Esophagus muscularis mucosa (tissue), 4 donors: ENCODE measurements around the gene OSBPL2. TPM values are rescaled to one million over a fixed set of nuclear protein-coding genes. Genes with fewer than 3 reads are reported as not detected.

Source experiments
- DNase-seq: peaks from one replicate; pipeline ENCODE4 v3.0.0-alpha.2; 2017; ENCODE audit errors: extremely low spot score
- H3K27ac ChIP-seq, 4 donors: fragments of 200-600 bp; sonication (generic); replicated peaks in 1 of 4; 1 replicate in 3 of 4; 2 replicates in 1 of 4; pipeline ENCODE4 v1.5.1; 2016 to 2019; ENCODE audit warnings: mild to moderate bottlenecking in 1 of 4
- H3K27me3 ChIP-seq, 4 donors: fragments of 200-600 bp; sonication (generic); one replicate each; pipeline versions ENCODE4 v1.5.1 to v1.6.0; 2016 to 2019
- H3K36me3 ChIP-seq, 4 donors: fragments of 200-600 bp; sonication (generic); one replicate each; pipeline ENCODE4 v1.5.1; 2016 to 2019
- H3K4me1 ChIP-seq, 4 donors: fragments of 200-600 bp; sonication (generic); one replicate each; pipeline ENCODE4 v1.5.1; 2016 to 2019
- H3K4me3 ChIP-seq, 4 donors: fragments of 200-600 bp; sonication (generic); 1 replicate in 2 of 4; 2 replicates in 2 of 4; pipeline ENCODE4 v1.5.1; 2016 to 2019; ENCODE audit warnings: mild to moderate bottlenecking in 4 of 4, moderate library complexity in 1 of 4
- H3K9me3 ChIP-seq, 4 donors: fragments of 200-600 bp; sonication (generic); 1 replicate in 3 of 4; 2 replicates in 1 of 4; pipeline ENCODE4 v1.5.1; 2016 to 2019
- EP300 ChIP-seq: sonication (generic); formaldehyde crosslinking; IDR thresholded peaks from one replicate; pipeline ENCODE4 v1.6.1; 2017; ENCODE audit warnings: antibody characterized with exemption
- POLR2A ChIP-seq: fragments of 450-650 bp; IDR thresholded peaks from one replicate; pipeline ENCODE4 v1.6.1; 2017; ENCODE audit warnings: antibody characterized with exemption, moderate library complexity, mild to moderate bottlenecking, low read depth
- POLR2AphosphoS5 ChIP-seq, 2 donors: sonication (generic); formaldehyde crosslinking; IDR thresholded peaks; one replicate each; pipeline ENCODE4 v1.6.1; 2017; ENCODE audit warnings: antibody characterized with exemption in 2 of 2
- WGBS: methylation state at CpG from one replicate; pipeline ENCODE4 v1.1.5; 2018; 5-methylcytosine and 5-hydroxymethylcytosine counted together
- intact Hi-C: fragments of 100-400 bp; cut with DNase I; formaldehyde crosslinking; loops from one replicate; pipeline ENCODE4 v1.15.1; 2023
- total RNA-seq, 4 donors: library from RNA; depleted of rRNA; stranded (reverse); fragments of >200 nt; gene quantifications; one replicate each; pipeline versions ENCODE4 v1.1.0 to v1.2.1, GENCODE V29; 2016
- TF ChIP-seq, protein P1 (sequence below), 3 experiments: fragments of 200-600 bp in 2 of 3; fragments of 450-650 bp in 1 of 3; sonication (generic) in 2 of 3; IDR thresholded peaks; one replicate each; pipeline ENCODE4 v1.5.1; 2017 to 2019; ENCODE audit warnings: antibody characterized with exemption in 3 of 3, mild to moderate bottlenecking in 2 of 3, moderate library complexity in 1 of 3

Gene OSBPL2
- total RNA-seq, 4 donors from 2014 or later: 34.5 to 52.7 (median 44.2) TPM

DNA sequence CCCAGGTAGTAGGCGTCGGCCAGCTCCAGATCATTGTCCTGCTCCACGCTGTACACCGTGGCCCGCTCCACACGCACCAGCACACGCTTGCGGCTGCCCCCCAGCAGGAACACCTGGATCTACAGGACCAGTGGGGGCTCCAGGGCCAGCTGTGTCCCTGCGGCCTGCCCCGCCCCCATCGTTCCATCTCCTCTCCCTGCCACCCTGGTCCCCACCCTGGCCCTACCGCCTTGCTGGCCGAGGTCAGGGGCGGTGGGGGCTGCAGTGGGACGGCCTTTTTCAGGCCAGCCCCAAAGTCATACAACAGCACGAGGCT is 74.3 kb downstream of the OSBPL2 start:
- Histone ChIP-seq H3K9me3 (no peaks in the 10 kb centered on the region), H3K27ac (no peak overlapping the region), H3K36me3 (peaks cover 88 to 100% (median 99%) of the 10 kb centered on the region in 4 donors), H3K27me3 (no peaks in the 10 kb centered on the region), H3K4me1 (peaks cover 0 to 5% (median 0%) of the 10 kb centered on the region in 4 donors), H3K4me3 (no peak overlapping the region)
- TF ChIP-seq POLR2AphosphoS5 (IDR thresholded peaks at IDR 0.05) (no peak), EP300 (no peak), POLR2A (no peak)
- TF ChIP-seq, protein P1, sequence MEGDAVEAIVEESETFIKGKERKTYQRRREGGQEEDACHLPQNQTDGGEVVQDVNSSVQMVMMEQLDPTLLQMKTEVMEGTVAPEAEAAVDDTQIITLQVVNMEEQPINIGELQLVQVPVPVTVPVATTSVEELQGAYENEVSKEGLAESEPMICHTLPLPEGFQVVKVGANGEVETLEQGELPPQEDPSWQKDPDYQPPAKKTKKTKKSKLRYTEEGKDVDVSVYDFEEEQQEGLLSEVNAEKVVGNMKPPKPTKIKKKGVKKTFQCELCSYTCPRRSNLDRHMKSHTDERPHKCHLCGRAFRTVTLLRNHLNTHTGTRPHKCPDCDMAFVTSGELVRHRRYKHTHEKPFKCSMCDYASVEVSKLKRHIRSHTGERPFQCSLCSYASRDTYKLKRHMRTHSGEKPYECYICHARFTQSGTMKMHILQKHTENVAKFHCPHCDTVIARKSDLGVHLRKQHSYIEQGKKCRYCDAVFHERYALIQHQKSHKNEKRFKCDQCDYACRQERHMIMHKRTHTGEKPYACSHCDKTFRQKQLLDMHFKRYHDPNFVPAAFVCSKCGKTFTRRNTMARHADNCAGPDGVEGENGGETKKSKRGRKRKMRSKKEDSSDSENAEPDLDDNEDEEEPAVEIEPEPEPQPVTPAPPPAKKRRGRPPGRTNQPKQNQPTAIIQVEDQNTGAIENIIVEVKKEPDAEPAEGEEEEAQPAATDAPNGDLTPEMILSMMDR (IDR thresholded peaks at IDR 0.05): no peak
- WGBS: 94% methylated on average over 14 of the region's 16 CpGs
- intact Hi-C loops: no loop called here
- no peak for DNase-seq

DNA sequence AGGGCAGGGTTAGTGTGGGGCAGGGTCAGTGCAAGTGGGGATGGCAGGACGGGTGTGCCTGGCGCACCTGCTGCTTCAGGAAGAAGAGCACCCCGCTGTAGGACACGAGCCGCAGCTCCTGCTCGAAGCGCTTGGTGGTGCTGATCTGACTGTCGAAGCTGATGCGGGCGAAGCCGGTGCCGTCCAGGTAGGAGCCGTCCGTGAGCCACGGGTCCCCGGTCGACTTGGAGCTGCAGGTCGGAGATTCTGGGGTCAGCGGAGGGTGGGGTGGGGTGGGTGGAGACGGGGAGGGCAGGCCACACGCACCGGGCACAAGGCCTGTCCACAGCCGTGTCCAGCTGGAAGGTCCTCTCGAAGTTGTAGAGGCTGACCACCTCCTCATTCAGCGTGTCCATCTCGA is 74.7 kb downstream of the OSBPL2 start:
- DNase-seq: no peak
- TF ChIP-seq EP300 (no peak), POLR2A (no peak), POLR2AphosphoS5 (IDR thresholded peaks at IDR 0.05) (no peak)
- TF ChIP-seq, protein P1 (IDR thresholded peaks at IDR 0.05): no peak
- intact Hi-C loops: no loop called here
- 93% methylated on average over 12 of the region's 26 CpGs for WGBS
- Histone ChIP-seq H3K4me1 (peaks cover 0 to under 1% (median 0%) of the 10 kb centered on the region in 4 donors), H3K9me3 (no peaks in the 10 kb centered on the region), H3K27me3 (no peaks in the 10 kb centered on the region), H3K36me3 (peaks cover 85 to 98% (median 96%) of the 10 kb centered on the region in 4 donors), H3K27ac (no peak overlapping the region), H3K4me3 (no peak overlapping the region)

DNA sequence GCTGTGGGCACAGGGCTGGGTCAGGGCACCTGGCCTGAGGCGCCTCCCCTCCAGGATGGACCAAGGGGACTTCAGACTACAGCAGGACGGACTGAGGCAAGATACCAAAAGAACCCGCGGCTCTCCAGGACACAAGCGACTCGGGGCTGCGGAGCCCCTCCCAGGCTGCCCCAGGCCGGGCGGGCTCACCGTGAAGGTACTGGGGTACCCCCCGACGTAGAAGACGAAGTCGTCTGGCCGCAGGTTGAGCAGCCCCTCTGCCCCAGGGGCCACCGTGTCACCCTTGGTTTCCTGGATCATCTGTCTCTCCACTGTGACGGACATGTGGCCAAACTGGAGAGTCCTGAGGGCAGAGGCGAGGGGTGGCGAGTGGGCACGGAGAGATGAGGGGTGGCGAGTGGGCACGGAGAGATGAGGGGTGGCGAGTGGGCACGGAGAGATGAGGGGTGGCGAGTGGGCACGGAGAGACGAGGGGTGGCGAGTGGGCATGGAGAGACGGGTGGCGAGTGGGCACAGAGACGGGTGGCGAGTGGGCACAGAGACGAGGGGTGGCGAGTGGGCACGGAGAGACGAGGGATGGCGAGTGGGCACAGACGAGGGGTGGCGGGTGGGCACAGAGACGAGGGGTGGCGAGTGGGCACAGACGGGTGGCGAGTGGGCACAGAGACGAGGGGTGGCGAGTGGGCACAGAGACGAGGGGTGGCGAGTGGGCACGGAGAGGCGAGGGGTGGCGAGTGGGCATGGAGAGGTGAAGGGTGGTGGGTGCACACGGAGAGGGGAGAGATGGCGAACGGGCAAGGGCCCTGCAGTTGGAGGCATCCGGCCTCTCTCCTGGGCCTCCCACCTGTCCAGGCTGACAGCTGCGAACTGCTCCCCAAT is 75.4 kb downstream of the OSBPL2 start:
- no peak overlapping the region for H3K4me3 ChIP-seq
- H3K36me3 ChIP-seq: peaks cover 83 to 97% (median 94%) of the 10 kb centered on the region in 4 donors
- no peak for DNase-seq
- WGBS: 93% methylated on average over 48 of the region's 55 CpGs
- TF ChIP-seq POLR2AphosphoS5 (IDR thresholded peaks at IDR 0.05) (no peak), POLR2A (no peak), EP300 (no peak)
- TF ChIP-seq, protein P1 (IDR thresholded peaks at IDR 0.05): no peak
- H3K9me3 ChIP-seq: no peaks in the 10 kb centered on the region
- no peak overlapping the region for H3K27ac ChIP-seq
- H3K27me3 ChIP-seq: no peaks in the 10 kb centered on the region
- H3K4me1 ChIP-seq: no peaks in the 10 kb centered on the region
- intact Hi-C loops: no loop called here

GRCh38 chr20:62314339-62314638 is 76.0 kb downstream of the OSBPL2 start:
- DNase-seq: no peak
- intact Hi-C loops: no loop called here
- Histone ChIP-seq H3K9me3 (no peaks in the 10 kb centered on the region), H3K36me3 (peaks cover 87 to 97% (median 94%) of the 10 kb centered on the region in 4 donors), H3K27me3 (no peaks in the 10 kb centered on the region), H3K4me1 (peaks cover 0 to 2% (median 0%) of the 10 kb centered on the region in 4 donors), H3K27ac (no peak overlapping the region), H3K4me3 (no peak overlapping the region)
- TF ChIP-seq POLR2A (no peak), EP300 (no peak), POLR2AphosphoS5 (IDR thresholded peaks at IDR 0.05) (no peak)
- TF ChIP-seq, protein P1 (IDR thresholded peaks at IDR 0.05): no peak
- 84% methylated on average over 7 of the region's 12 CpGs for WGBS
